CD4-positive, alpha-beta T cell treated with Interferon alpha-2 for 1 hour (primary cell): ENCODE measurements around the gene IGFBP7.

ENCODE experiments used
- DNase-seq, 2 donors: peaks; one replicate each; pipeline ENCODE4 v3.0.0-alpha.2; 2020 to 2022

The IGFBP7 gene

DNA sequence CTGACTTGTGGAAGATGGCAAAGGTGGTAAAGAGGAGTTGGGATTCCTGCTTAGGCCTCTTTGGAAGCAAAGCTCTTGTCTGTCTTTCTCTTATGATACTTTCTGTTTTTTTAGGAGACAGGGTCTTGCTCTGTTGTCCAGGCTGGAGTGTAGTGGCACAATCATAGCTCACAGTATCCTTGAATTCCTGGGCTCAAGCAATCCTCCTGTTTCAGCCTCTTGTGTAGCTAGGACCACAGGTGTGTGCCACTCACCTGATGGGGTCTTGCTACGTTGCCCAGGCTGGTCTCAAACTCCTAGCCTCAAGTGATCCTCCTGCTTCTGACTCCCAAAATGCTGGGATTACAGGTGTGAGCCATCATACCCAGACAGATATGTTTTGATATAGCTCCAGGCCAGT is 19.3 kb upstream of the IGFBP7 start:
- DNase-seq, result no peak

DNA sequence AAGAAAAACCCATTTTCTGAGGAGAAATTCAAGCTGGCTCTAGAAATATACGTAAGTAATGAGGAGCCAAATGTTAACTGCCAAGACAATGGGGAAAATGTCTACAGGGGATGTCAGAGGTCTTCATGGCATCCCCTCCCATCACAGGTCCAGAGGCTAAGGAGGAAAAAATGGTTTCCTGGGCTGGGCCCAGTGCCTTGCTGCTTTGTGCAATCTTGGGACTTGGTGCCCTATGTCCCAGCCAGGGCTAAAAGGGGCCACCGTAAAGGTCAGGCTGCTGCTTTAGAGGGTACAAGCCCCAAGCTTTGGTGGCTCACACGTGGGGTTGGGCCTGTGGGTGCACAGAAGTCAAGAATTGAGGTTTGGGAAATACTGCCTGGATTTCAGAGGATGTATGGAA is 17.2 kb upstream of the IGFBP7 start:
- no peak for DNase-seq

DNA sequence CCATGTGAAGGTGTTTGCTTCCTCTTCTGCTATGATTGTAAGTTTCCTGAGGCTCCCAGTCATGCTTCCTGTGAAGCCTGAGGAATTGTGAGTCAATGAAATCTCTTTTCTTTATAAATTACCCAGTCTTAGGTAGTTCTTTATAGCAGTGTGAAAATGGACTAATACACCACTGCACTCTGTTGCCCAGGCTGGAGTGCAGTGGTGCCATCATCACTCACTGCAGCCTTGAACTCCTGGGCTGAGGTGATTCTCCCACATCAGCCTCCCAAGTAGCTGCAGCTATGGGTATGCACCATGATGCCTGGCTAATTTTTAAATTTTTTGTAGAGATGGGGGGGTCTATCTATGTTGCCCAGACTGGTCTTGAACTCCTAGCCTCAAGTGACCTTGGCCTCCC is 15.8 kb upstream of the IGFBP7 start:
- no peak for DNase-seq

DNA sequence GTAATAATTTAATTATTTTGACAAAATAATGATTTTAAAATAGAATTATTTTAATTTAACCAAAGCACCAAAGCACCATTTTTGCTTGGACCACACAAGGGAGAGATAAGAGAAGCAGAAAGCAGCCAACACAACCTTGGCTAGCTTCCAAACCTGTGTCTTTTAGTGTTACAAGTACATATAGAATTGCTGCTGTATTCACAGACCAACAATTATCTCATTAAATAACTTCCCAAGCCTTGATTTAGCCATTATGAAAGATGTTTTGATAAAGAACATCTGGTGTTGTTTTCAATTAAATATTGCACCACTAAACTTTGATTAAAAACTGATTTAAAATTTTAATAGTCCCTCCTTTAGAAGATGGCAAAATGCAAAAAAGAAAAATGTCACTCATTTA is 14.0 kb upstream of the IGFBP7 start:
- no peak for DNase-seq

DNA sequence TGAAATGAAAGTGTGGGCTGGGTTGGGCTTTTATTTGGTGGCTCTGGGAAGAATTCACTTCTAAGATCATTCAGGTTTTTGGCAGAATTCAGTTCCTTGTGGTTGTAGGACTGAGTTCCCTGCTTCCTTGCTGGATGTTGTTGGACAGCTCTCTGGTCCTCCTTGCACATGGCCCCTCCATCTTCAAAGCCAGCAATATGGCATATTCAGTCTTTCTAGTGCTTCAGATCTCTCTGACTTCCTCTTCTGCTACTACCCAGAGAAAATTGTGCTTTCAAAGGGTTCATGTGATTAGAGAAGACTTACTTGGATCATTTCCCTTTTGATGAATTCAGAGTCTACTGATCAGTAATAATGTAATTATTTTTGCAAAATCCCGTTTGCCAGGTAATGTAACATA is 12.8 kb upstream of the IGFBP7 start:
- no peak for DNase-seq

DNA sequence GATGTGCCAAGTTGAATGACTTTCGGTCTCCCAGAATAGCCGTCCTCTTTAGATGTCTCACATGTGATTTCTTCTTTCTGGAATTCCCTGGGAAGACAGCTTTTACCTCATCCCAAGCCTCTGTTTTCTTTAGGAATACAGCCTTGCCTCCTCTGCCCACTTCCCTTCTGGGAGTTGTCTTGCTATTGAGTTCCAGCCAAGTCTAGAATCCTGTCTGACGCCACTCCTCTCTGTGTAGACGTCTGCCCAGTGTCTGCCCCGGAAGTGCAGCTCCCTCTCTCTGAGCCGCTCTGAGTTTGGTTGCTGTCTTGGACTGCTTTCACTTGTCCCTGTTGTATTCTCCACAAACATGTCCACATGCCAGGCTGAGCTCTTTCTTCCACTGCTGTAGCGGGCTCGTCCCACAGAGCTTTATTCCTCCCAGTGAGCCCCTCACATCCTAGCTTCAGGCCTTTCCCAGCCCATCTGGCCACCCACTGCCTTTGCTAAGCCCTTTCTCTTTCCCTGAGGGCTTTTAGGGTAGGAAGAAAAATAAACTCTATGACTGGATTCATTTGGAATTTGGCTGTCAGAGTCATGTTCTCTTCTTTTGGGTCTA is 9.0 kb upstream of the IGFBP7 start:
- DNase-seq, result no peak

DNA sequence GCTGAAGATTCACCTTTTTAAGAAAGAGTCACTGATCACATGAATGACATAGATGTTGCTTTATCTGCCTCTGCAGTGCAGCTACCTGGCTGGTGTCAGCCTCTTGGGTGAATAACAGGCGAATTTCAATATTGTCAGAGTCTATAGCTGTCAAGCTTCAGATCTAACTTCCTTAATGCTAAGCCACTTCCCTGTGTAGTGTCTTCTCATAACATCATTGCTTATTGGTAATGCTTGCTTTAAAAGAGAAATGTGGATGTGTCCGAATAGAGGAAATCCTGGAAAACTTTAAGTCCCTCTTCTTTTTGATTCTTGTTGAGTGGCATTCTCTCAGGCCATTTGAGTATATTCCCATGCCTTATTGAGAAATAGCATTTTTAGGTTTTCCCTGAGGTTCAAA is 7.3 kb upstream of the IGFBP7 start:
- no peak for DNase-seq

DNA sequence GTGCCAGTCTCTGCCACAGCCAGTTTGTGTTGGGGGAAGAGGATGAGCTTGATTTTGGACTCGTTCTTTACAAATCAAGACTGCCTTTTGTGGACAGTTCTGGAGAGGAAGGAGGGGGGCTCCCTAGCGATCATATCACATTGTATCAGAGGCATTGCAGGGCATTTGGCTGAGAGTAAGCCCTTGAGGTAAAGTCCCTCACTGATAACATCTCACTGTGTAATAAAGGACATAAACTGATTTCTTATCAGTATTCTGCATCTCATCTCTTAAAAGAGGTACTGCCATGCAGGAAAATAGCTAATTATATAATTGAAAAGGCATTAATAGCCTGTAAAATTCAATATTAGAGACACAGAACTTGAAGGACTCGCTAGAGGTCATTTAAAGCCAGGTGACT is 6.1 kb upstream of the IGFBP7 start:
- no peak for DNase-seq

DNA sequence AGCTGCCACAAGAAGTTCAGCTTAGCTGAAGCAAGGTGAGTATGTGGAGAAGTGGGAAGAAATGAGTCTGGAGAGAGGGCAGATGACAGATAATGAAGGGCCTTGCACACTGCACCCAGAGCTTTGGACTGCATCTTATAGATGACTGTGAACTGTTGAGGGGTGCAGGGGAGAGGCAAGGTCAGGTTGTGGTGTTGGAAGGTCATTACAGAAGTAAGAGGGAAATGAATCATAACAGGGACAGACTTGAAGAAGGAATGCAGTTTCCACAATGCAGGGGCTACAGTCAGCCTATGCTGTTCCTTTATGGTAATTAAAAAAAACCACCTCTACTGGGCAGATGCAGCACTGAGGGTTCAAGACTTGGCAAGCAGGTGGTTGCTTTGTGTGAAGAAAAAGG is 4.8 kb upstream of the IGFBP7 start:
- DNase-seq, result no peak

DNA sequence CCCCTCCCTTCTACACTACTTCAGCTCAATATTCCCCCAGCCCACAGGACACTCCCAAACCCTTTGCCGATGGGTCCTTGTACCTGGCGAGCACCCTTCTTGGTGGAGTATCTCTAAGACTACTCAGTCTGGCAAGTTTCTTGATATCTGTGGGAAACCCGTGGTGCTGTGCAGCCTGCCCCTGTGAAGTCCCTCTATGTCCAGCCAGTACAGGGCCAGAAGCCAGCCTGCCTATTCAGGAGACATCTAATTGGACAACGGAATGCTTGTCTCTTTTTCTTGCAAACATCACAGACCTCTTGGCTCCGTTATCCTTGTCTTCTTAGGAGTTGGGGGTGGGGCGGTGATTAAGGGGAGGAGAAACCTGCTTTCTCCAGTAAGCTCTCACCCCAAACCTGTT is 3.7 kb upstream of the IGFBP7 start:
- DNase-seq, result no peak

DNA sequence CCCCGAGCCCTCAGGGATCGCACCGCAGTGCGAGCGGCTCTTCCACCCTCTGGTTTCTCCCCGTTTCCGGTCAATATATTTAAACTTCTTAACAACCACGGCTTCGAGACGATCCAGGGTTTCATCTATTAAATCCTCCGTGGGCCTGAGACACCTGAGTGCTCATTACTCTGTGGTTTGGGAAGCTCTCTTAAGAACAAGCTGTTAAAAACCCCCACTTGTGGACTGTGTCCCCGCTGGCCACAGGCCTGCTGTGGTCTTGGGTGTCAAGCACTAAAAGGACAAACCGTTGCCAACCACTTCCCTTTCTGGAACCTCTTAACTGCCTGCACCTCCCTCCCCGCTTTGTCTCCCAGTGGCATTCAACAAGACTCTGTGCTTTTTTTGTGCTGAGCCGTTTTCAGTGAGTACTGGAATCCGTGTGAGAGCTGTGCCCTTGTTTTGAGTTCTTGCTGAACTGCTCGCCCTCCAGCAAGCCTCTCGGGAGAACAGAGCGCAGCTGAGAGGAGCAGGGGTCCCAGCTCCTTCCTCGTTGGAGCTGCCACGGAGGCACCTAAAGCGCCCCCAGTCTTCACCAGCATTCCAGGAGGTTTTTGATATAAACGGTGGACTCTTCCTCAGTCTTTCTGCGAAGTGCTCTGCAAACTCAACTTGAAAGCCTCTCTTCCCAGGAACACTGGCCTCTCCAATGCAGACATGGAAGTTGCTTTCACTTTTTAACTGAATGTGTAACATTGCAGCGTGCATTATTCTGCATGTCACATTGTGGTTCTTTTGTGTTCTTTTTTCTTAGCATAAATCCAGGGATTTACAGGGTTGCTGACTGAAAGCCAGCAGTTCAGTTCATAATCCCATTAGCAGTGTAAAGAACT is 691 bp upstream of the IGFBP7 start:
- DNase-seq, result peak; percentile 11 to 25

DNA sequence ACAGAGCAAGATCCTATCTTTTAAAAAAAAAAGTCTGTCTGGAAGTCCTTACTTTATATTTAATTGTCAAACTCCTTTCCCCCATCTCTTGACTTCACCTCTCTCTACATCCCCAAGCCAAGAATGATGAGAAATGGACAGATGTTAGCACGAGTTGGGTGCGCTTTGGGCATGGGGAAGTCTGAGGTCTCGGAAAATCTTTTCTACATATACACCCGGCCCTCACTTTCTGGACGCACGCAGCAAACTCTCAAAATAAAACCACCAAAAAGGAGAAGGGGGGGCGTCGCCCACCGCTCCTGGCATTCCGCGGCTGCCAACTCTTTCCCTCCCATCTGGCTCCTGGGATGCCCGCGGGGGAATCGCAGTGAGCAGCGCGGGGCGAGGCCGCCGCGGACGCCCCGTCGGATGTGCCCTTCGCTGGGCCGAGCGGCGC is 756 bp downstream of the IGFBP7 start:
- no peak for DNase-seq

DNA sequence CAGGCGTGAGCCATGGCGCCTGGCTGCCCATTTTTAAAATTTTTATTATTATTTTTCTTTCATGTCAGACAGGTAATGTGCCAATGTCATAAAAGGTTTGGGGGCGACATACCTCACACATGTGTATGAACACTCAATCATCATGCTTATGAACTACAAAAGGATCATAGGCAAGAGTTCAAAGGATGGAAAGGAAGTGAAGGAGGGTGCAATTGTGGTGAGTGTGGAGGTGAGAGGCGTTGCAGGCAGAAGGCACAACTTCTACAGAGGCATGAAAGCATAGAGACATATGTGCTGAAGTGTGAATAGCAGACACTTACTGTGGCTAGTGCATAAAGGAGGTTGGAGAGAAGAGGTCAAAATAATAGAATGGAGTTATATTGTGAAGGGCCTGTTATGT is 4.0 kb downstream of the IGFBP7 start:
- no peak for DNase-seq

DNA sequence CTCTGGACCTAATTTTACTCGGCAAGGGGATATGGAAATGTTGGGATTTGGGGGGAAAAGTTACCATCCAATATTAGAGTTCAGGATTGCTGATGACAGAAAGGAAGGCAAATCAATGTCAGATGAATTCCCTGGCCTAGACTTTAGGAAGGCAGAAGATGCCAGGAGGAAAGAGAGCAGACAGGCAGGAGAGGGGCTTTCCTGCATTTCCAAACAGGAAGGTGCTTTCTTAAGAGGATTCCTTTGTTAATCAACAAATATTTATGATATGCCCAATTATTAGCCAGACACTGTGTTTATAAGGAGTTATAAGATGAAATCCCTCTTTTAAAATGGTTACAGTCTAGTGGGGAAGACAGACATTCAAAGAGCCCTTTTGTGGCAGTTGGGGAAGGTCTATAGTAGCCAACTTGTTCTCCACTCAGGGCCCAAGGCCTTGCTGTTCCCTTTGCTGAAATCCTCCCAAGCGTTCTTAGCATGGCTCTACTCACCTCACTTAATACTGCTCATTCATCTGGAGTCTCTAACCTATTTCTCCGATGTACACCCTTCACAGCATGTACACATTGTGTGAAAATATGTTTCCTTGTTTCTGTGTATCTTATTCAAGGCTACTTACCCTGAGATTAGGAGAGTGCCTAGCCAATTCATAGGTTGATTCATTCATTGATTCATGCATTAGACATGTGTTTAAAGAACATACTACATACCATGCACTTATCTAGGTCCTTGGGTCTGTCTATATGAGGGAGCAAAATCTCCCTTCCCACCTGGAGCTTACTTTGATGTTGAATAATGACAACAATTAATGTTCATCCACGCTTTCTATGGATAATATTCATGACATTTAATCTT is 5.3 kb downstream of the IGFBP7 start:
- DNase-seq, result no peak

DNA sequence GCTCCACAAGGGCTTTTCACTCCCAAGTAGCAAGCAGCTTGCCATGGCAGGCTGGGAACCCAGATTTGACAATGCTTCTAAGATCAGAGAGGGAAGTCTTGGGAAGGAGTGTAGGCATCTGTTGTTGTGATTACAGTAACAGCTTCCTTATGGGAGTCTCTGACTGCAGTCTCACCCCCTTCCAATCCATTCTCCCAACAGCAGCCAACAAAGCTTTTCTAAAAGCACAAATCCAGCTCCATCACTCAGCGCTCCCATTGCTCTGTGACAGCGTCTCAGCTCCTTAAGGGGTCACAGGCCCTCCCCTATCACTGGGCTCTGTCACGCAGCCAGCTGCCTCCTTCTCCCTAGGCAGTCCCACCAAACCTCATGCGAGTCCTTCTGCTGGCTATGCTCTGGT is 7.1 kb downstream of the IGFBP7 start:
- DNase-seq, result no peak

DNA sequence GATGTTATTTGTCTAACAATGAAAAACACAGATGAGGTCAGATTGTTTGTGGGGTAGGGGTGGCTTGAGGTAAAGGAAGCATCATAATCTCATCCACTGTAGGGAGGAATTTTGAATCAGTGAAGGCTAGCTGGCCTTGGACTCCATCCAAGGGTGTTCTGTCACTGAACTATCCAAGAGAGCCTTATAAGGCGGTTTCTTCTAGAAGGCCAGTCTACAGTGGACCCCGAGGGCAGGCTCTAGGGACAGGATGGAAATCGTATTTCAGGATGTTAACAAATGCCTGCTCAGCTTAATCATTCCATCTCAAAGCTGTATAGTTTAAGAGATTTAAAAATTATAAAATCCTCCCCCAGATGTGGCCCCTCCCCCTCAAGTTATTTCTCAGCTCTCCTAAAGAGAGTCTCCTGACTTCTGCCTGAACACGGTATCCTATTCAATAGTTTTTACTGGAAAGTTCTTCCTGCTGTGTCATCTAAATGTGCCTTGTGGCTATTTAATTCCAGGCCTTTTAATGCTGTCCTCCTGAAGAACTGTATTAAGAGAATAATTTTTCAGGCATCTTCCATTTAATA is 8.0 kb downstream of the IGFBP7 start:
- DNase-seq, result no peak

DNA sequence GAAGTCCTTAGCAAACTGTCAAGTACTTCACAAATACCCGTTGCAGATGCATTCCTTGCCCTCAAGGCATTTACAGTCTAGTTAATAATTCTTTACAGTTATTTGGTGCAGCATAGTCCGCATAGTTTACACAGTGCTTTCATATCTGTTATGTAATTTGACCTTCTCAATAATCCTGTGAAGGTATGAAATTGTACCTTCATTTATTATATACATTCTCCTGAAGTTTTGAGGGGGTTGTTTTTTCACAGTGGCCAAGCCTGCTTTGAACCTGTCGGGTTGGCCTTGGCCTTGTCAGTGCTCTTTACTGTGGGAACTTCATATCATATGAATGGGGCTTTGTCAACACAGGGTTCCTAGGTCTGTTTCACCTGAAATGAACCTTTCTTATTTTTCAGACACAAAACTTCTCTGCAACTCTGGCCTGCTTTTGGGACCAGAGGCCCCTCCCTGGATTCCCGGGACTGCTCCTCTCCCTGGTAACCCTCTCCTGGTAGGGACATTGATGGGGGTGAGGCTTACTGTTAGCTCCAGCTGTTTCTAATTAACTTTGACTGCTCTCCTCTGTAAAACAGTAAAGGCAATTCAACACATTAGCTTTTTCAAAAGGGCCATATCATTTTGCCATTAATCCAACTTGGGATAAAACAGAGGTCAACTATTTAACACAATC is 9.1 kb downstream of the IGFBP7 start:
- no peak for DNase-seq

DNA sequence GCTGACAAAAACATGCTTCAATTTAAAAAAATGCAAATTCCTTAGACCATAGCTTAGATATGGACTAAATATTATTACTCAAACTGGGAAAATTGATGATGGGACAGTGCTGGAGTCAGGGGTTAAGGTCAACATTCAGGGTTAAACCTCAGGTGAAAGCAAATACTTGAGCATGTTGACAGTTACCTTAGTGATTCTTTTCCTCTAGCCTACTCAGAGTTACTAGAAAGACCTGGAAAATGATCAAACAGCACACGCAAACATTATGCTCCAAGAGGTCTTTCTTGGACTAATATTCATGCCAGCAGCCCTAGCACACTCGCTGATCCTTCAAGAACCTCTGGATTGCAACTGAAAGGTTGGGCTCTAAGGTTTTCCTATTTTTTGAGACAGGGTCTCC is 10.8 kb downstream of the IGFBP7 start:
- DNase-seq, result no peak

DNA sequence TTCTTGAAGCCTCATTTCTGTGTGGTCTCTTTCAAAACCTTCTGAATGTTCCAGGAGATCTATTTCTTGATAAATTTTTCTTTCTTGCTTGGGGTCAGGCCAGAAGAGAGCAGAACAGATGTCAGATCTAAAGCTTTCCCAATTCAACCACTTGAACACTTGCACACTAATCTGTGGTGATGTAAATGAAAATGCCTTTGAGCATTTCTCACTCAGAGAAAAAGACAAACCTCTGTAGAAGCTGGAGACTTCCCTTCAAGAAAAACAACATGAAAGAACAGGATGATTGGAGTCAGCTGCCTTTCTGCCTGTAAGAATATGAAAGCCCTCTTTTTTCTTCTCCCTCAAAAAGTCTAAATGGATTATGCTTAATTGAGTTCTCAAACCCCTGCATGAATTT is 11.2 kb downstream of the IGFBP7 start:
- no peak for DNase-seq

DNA sequence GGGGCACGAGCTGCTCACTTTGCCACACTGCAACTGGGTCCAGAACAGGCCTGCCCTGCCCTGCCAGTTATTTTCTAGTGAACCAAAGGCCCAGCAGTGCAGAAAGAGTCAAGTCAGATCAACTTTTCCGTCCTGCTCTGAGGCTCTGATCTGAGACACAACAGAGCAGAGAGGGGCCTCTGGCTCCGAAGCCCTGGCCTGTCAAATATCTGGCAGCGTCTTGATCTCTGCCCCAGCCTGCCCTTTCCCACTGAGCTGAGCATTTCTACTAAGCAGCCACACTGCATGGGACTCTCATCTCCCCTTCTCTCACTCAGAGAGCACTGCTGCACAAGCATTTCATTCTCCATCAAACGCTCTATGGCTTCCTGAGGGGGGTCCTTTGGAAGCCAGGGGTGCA is 11.8 kb downstream of the IGFBP7 start:
- DNase-seq, result no peak

DNA sequence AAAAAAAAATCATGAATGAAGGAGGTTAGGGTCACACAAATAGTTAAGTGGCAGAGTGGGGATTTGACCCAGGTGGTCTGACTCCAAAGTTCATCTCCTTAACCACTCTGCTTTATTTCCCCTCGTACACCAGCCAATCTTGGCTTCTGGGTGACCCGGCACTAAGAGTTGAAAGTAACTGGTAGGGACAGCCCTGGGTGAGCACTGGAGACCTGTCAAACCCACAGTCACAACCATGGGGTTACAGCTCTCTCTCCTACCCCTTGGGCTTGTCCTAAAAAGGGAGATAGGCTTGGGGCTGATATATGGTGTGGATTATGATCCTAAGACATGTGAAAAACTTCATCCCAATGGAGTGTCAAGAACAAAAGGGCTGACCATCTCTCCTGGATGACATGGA is 12.5 kb downstream of the IGFBP7 start:
- DNase-seq, result no peak

DNA sequence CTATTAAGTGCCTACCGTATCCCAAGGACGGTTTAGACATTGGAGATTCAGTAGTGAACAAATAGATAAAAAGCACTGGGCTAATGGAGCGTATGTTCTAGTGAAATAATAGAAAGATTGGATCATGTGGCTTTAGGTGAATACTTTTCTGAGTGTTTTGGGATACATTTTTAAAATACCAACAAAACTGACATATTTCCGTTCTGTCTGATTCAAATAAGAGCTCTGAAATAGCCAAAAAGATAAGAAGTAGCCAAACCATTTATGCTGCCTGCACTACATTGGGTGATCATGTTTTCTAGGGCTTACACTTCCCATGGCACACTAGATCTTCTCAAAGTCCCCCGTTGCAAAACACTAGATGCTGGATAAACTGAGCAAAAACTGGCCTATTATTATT is 14.2 kb downstream of the IGFBP7 start:
- DNase-seq, result no peak

DNA sequence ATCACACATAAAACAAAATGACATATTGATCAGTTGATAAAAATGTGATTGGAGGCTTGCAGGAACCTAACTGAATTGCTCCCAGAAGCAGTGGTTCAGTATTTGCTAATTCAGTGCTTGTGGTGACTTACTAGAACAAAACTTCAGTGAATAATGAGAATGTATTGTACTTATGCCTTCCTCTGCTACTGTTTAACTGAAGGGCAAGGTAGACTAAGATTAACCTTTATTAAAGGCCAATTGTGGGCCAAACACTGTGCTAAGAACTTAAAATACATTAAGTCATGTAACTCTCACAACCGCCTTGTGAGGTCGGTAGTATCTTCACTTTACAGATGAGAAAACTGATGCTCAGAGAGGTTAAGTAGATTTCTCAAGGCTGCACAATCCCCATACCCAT is 14.9 kb downstream of the IGFBP7 start:
- DNase-seq, result no peak
